Measurements from ENCODE around the gene MS4A2. TPM values are rescaled to one million over a fixed set of nuclear protein-coding genes. Genes with fewer than 3 reads are reported as not detected.
"Not testable (repeated sequence)": the region's sequence is repeated elsewhere in the genome, so short reads cannot be mapped to it uniquely, and the experiment has no call there.

MS4A2 gene
- under 1 TPM in 3 of 4 donors, not detected in 1; 0.33 to 0.96 (median 0.39) TPM for total RNA-seq

GRCh38 chr11:60088364-60088763, at the start of gene MS4A2:
MS4A2 (plus strand) TSS chr11:60088664; CDS start chr11:60088766, 102 bp downstream.
- Histone ChIP-seq H3K9me3 (no peaks in the 10 kb centered on the region), H3K27me3 (no peaks in the 10 kb centered on the region), H3K4me3 (replicated peaks in 1 of 3) (no peak within 1 kb of the TSS), H3K36me3 (no peaks in the 10 kb centered on the region), H3K4me1 (no peaks in the 10 kb centered on the region), H3K27ac (no peak within 1 kb of the TSS)
- intact Hi-C loops (cut with DNase I) = no loop called here
- no peak for DNase-seq
- TF ChIP-seq CTCF (IDR thresholded peaks at IDR 0.05) = no peak
- no peak for TF ChIP-seq POLR2A (IDR thresholded peaks at IDR 0.05)
- 85 to 95% methylated on average over 1 of the region's 1 CpG for WGBS, 2 donors

- no peak within 1 kb of the TSS for H3K27ac ChIP-seq
- no peaks in the 10 kb centered on the region for H3K27me3 ChIP-seq
- 75 to 87% methylated on average over 8 of the region's 8 CpGs for WGBS, 2 donors
- H3K36me3 ChIP-seq = no peaks in the 10 kb centered on the region
- TF ChIP-seq POLR2A (IDR thresholded peaks at IDR 0.05) (no peak), CTCF (IDR thresholded peaks at IDR 0.05) (no peak)
- DNase-seq = no peak
- H3K9me3 ChIP-seq = no peaks in the 10 kb centered on the region
- no peak within 1 kb of the TSS for H3K4me3 ChIP-seq (replicated peaks in 1 of 3)
- H3K4me1 ChIP-seq = no peaks in the 10 kb centered on the region
- intact Hi-C loops (cut with DNase I) = no loop called here
Observed at GRCh38 chr11:60040109-60040508, 48.4 kb upstream of the MS4A2 start, which contains the start of gene OOSP2. OOSP2 (plus strand) TSS chr11:60040409; CDS start chr11:60040460, 51 bp downstream.

GRCh38 chr11:60050422-60050821, 38.0 kb upstream of the MS4A2 start:
- intact Hi-C loops (cut with DNase I); H3K27me3 ChIP-seq; H3K36me3 ChIP-seq; H3K4me3 ChIP-seq (replicated peaks in 1 of 3); H3K27ac ChIP-seq; H3K9me3 ChIP-seq; DNase-seq; H3K4me1 ChIP-seq: not testable (repeated sequence)

- WGBS, 2 donors = 31 to 77% methylated on average over 3 of the region's 3 CpGs
- intact Hi-C loops (cut with DNase I); H3K27ac ChIP-seq; H3K9me3 ChIP-seq; H3K36me3 ChIP-seq; DNase-seq; H3K4me3 ChIP-seq (replicated peaks in 1 of 3); H3K27me3 ChIP-seq; H3K4me1 ChIP-seq: not testable (repeated sequence)
Observed at GRCh38 chr11:60050839-60051238, 37.6 kb upstream of the MS4A2 start.

GRCh38 chr11:60056349-60056969, 32.0 kb upstream of the MS4A2 start, which contains the start of gene MS4A3:
MS4A3 (plus strand) TSS chr11:60056665; CDS start chr11:60061161, 4,496 bp downstream.
- Histone ChIP-seq H3K9me3 (no peaks in the 10 kb centered on the region), H3K27ac (no peak within 1 kb of the TSS), H3K4me3 (replicated peaks in 1 of 3) (no peak within 1 kb of the TSS), H3K36me3 (no peaks in the 10 kb centered on the region), H3K27me3 (no peaks in the 10 kb centered on the region), H3K4me1 (no peaks in the 10 kb centered on the region)
- no peak for DNase-seq
- intact Hi-C loops (cut with DNase I) = no loop called here
- WGBS, 2 donors = 65% methylated on average over 8 of the region's 8 CpGs
- no peak for TF ChIP-seq CTCF (IDR thresholded peaks at IDR 0.05)
- TF ChIP-seq POLR2A (IDR thresholded peaks at IDR 0.05) = no peak

- H3K27ac ChIP-seq = no peak overlapping the region
- no peaks in the 10 kb centered on the region for H3K36me3 ChIP-seq
- no peaks in the 10 kb centered on the region for H3K27me3 ChIP-seq
- H3K4me1 ChIP-seq = no peaks in the 10 kb centered on the region
- WGBS, 2 donors = 84% methylated on average over 3 of the region's 3 CpGs
- intact Hi-C loops (cut with DNase I) = no loop called here
- no peaks in the 10 kb centered on the region for H3K9me3 ChIP-seq
- DNase-seq = no peak
- TF ChIP-seq POLR2A (IDR thresholded peaks at IDR 0.05) = no peak
- TF ChIP-seq CTCF (IDR thresholded peaks at IDR 0.05) = no peak
- H3K4me3 ChIP-seq (replicated peaks in 1 of 3) = no peak overlapping the region
Observed at GRCh38 chr11:60059052-60059451, 29.4 kb upstream of the MS4A2 start.

Measured in thyroid gland (tissue), 4 donors.